HCT116 (cell line): ENCODE data around the gene IRGQ. TPM values are rescaled to one million over a fixed set of nuclear protein-coding genes. Genes with fewer than 3 reads are reported as not detected.

ENCODE experiments used
- ATAC-seq: fragments of 200-7000 bp; cut with Tn5 transposase; 2 replicates; pipeline ENCODE4 v1.9.1; 2020; ENCODE audit warnings: mild to moderate bottlenecking, moderate library complexity
- BruUV-seq: library from RNA; stranded (reverse); fragments of 400-500 nt; replicated peaks from 2 replicates; lab custom pipeline; 2021; lab: Mats Ljungman, UMichigan
- CTCF ChIA-PET: fragments of 300-600 bp; sonication (Branson Sonifier 250); formaldehyde crosslinking; loops from one replicate; lab custom pipeline; 2021; ENCODE audit warnings: antibody characterized with exemption; lab: Charles Lee
- POLR2A ChIA-PET: fragments of 300-600, 350-600 bp; sonication (Branson Sonifier 250); formaldehyde crosslinking; loops from one replicate; lab custom pipeline; 2021; ENCODE audit warnings: antibody characterized with exemption; lab: Charles Lee
- RAD21 ChIA-PET, 2 experiments: fragments of 300-600 bp; sonication (Branson Sonifier 250); formaldehyde crosslinking; loops; one replicate each; lab custom pipeline; 2023; ENCODE audit warnings: low total read pairs in 2 of 2; ENCODE audit not compliant: uncharacterized antibody in 2 of 2, unreplicated experiment in 2 of 2, low non-redundant PET in 1 of 2; lab: Charles Lee
- DNase-seq: peaks from one replicate; pipeline ENCODE4 v3.0.0-alpha.2; 2010; ENCODE audit warnings: low read depth, low spot score
- H2AFZ ChIP-seq: fragments of 200-600 bp; shearing (Covaris generic), sonication (generic); 2 replicates; pipeline ENCODE4 v1.6.1; 2017; ENCODE audit warnings: low read depth, mixed run types, mixed read lengths, antibody characterized with exemption, low read length; ENCODE audit not compliant: poor library complexity, severe bottlenecking
- H3K27ac ChIP-seq: 2 replicates; pipeline ENCODE4 v1.5.1; 2012; ENCODE audit warnings: low read depth, low read length
- H3K27me3 ChIP-seq: fragments of 200-600 bp; sonication (generic); 2 replicates; pipeline ENCODE4 v1.6.1; 2016; ENCODE audit warnings: mixed run types, low read length, mixed read lengths; ENCODE audit not compliant: insufficient read depth
- H3K36me3 ChIP-seq, 2 experiments: fragments of 200-500 bp in 1 of 2; fragments of 200-600 bp in 1 of 2; sonication (Bioruptor generic) in 1 of 2; sonication (generic) in 1 of 2; 2 replicates each; pipeline versions ENCODE4 v1.5.1 to v1.6.1; 2014 to 2016; ENCODE audit warnings: low read length in 2 of 2, inconsistent platforms in 1 of 2, mixed read lengths in 1 of 2, mixed run types in 1 of 2; ENCODE audit not compliant: insufficient read depth in 2 of 2, control insufficient read depth in 1 of 2
- H3K4me1 ChIP-seq, 2 experiments: fragments of 200-600 bp in 1 of 2; sonication (generic) in 1 of 2; 2 replicates each; pipeline versions ENCODE4 v1.5.1 to v1.6.1; 2012 to 2017; ENCODE audit warnings: low read length in 2 of 2, inconsistent platforms in 1 of 2, mild to moderate bottlenecking in 1 of 2, mixed read lengths in 1 of 2, mixed run types in 1 of 2, moderate library complexity in 1 of 2; ENCODE audit not compliant: insufficient read depth in 2 of 2, control insufficient read depth in 1 of 2
- H3K4me2 ChIP-seq: fragments of 200-600 bp; sonication (generic); 2 replicates; pipeline ENCODE4 v1.6.1; 2017; ENCODE audit warnings: mixed run types, low read length, mixed read lengths
- H3K4me3 ChIP-seq, 2 experiments: fragments of 200-600 bp in 1 of 2; sonication (generic) in 1 of 2; replicated peaks in 1 of 2; 2 replicates each; pipeline ENCODE4 v1.5.1; 2011 to 2016; ENCODE audit warnings: low read length in 2 of 2, control low read depth in 1 of 2, low read depth in 1 of 2, mild to moderate bottlenecking in 1 of 2, mixed read lengths in 1 of 2, mixed run types in 1 of 2
- H3K79me2 ChIP-seq: fragments of 200-600 bp; sonication (generic); 2 replicates; pipeline ENCODE4 v1.6.1; 2017; ENCODE audit warnings: mild to moderate bottlenecking, mixed run types, low read length, moderate library complexity, mixed read lengths; ENCODE audit not compliant: insufficient read depth
- H3K9ac ChIP-seq: fragments of 200-600 bp; sonication (generic); 2 replicates; pipeline ENCODE4 v1.6.1; 2016; ENCODE audit warnings: low read length, mixed read lengths
- H3K9me2 ChIP-seq: fragments of 200-600 bp; sonication (generic), shearing (Covaris generic); 2 replicates; pipeline ENCODE4 v1.6.1; 2017; ENCODE audit warnings: mixed run types, mild to moderate bottlenecking, moderate library complexity; ENCODE audit not compliant: insufficient read depth
- H3K9me3 ChIP-seq, 2 experiments: fragments of 200-500 bp in 1 of 2; fragments of 200-600 bp in 1 of 2; sonication (Bioruptor generic) in 1 of 2; sonication (generic) in 1 of 2; 2 replicates each; pipeline ENCODE4 v1.6.1; 2014 to 2017; ENCODE audit warnings: low read length in 2 of 2, mixed read lengths in 2 of 2, inconsistent platforms in 1 of 2, low read depth in 1 of 2, mild to moderate bottlenecking in 1 of 2, mixed run types in 1 of 2, moderate library complexity in 1 of 2; ENCODE audit not compliant: control insufficient read depth in 1 of 2, insufficient read depth in 1 of 2
- H4K20me1 ChIP-seq: fragments of 200-600 bp; sonication (generic), shearing (Covaris generic); 2 replicates; pipeline ENCODE4 v1.6.1; 2017; ENCODE audit warnings: mixed run types, mild to moderate bottlenecking, moderate library complexity; ENCODE audit not compliant: insufficient read depth
- ELF1 ChIP-seq: IDR thresholded peaks from 2 replicates; pipeline ENCODE4 v1.6.1; 2012; ENCODE audit warnings: low read depth, borderline replicate concordance
- FOSL1 ChIP-seq: IDR thresholded peaks from 2 replicates; pipeline ENCODE4 v1.6.1; 2012; ENCODE audit warnings: low read depth
- JUND ChIP-seq: IDR thresholded peaks from 2 replicates; pipeline ENCODE4 v1.6.1; 2012
- SP1 ChIP-seq: IDR thresholded peaks from 2 replicates; pipeline ENCODE4 v1.6.1; 2012; ENCODE audit warnings: low read depth
- YY1 ChIP-seq: IDR thresholded peaks from 2 replicates; pipeline ENCODE4 v1.6.1; 2011; ENCODE audit warnings: low read length, low read depth, moderate library complexity, mild to moderate bottlenecking; ENCODE audit not compliant: insufficient replicate concordance; ENCODE audit errors: extremely low read depth
- intact Hi-C: fragments of 100-400 bp; cut with micrococcal nuclease; formaldehyde crosslinking; loops from 2 replicates; pipeline ENCODE4 v1.10.0; 2022
- total RNA-seq: library from RNA; stranded (reverse); gene quantifications from one replicate; pipeline ENCODE4 v1.2.1, GENCODE V29; 2021; ENCODE audit not compliant: unreplicated experiment
- TF ChIP-seq, protein P1 (sequence below), 3 experiments: fragments of 200-600 bp in 1 of 3; sonication (generic) in 1 of 3; IDR thresholded peaks in 2 of 3; conservative IDR thresholded peaks in 1 of 3; 2 replicates each; pipeline ENCODE4 v1.5.1; 2012 to 2017; ENCODE audit warnings: low read depth in 2 of 3, low read length in 2 of 3, antibody characterized with exemption in 1 of 3, borderline replicate concordance in 1 of 3, control low read depth in 1 of 3, mild to moderate bottlenecking in 1 of 3, mixed read lengths in 1 of 3, mixed run types in 1 of 3, moderate library complexity in 1 of 3; ENCODE audit not compliant: insufficient read depth in 1 of 3
- TF ChIP-seq, protein P2 (sequence below): IDR thresholded peaks from 2 replicates; pipeline ENCODE4 v1.6.1; 2012; ENCODE audit warnings: low read depth

The IRGQ gene
- total RNA-seq, 1 experiment from 2014 or later: 14.6 TPM

DNA sequence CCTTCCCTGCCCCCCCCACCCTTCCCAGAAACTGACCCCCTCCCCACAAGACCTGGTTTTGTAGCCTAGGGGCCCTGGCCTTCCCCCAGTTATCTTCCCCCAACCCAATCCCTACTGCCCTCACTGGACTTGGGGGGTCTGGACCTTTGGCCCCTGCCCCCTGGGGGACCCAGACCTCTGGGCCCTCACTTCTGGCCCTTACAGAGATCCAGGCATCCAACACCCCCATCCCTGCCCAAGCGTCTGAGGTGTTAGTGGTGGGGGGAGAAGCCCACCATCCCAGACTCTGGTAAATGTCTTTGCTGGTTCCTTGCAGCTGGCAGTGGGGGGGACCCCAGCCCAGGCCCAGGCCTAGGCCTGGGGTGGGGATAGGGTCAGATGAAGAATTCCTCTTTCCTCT lies 27.0 kb upstream of the IRGQ start:
- Histone ChIP-seq H2AFZ (no peak overlapping the region), H3K9ac (no peak overlapping the region), H3K9me2 (no peaks in the 10 kb centered on the region), H3K4me3 (no peak overlapping the region), H3K4me2 (no peak overlapping the region), H3K79me2 (peaks cover 13% of the 10 kb centered on the region), H4K20me1 (no peaks in the 10 kb centered on the region), H3K9me3 (no peaks in the 10 kb centered on the region), H3K27me3 (no peaks in the 10 kb centered on the region), H3K27ac (no peak overlapping the region; the same call in 1 of the 2 replicates), H3K36me3 (no peaks in the 10 kb centered on the region), H3K4me1 (peaks cover 19 to 39% of the 10 kb centered on the region in 2 experiments)
- intact Hi-C loops: no loop called here
- ChIA-PET RAD21 (no interaction called here), POLR2A (interaction anchor here (1.2 kb wide), 1 partner anchor 27 kb away, joined by 4 read pairs; the partner anchor contains the start of genes IRGQ and ZNF576), CTCF (no interaction called here)
- TF ChIP-seq, protein P1, sequence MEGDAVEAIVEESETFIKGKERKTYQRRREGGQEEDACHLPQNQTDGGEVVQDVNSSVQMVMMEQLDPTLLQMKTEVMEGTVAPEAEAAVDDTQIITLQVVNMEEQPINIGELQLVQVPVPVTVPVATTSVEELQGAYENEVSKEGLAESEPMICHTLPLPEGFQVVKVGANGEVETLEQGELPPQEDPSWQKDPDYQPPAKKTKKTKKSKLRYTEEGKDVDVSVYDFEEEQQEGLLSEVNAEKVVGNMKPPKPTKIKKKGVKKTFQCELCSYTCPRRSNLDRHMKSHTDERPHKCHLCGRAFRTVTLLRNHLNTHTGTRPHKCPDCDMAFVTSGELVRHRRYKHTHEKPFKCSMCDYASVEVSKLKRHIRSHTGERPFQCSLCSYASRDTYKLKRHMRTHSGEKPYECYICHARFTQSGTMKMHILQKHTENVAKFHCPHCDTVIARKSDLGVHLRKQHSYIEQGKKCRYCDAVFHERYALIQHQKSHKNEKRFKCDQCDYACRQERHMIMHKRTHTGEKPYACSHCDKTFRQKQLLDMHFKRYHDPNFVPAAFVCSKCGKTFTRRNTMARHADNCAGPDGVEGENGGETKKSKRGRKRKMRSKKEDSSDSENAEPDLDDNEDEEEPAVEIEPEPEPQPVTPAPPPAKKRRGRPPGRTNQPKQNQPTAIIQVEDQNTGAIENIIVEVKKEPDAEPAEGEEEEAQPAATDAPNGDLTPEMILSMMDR (IDR thresholded peaks at IDR 0.05 in 2 of 3, conservative IDR thresholded peaks at IDR 0.05 in 1 of 3; ENCODE audit: borderline replicate concordance in 1 of 3, insufficient read depth in 1 of 3, low read depth in 2 of 3, low read length in 2 of 3): no peak
- TF ChIP-seq, protein P2, sequence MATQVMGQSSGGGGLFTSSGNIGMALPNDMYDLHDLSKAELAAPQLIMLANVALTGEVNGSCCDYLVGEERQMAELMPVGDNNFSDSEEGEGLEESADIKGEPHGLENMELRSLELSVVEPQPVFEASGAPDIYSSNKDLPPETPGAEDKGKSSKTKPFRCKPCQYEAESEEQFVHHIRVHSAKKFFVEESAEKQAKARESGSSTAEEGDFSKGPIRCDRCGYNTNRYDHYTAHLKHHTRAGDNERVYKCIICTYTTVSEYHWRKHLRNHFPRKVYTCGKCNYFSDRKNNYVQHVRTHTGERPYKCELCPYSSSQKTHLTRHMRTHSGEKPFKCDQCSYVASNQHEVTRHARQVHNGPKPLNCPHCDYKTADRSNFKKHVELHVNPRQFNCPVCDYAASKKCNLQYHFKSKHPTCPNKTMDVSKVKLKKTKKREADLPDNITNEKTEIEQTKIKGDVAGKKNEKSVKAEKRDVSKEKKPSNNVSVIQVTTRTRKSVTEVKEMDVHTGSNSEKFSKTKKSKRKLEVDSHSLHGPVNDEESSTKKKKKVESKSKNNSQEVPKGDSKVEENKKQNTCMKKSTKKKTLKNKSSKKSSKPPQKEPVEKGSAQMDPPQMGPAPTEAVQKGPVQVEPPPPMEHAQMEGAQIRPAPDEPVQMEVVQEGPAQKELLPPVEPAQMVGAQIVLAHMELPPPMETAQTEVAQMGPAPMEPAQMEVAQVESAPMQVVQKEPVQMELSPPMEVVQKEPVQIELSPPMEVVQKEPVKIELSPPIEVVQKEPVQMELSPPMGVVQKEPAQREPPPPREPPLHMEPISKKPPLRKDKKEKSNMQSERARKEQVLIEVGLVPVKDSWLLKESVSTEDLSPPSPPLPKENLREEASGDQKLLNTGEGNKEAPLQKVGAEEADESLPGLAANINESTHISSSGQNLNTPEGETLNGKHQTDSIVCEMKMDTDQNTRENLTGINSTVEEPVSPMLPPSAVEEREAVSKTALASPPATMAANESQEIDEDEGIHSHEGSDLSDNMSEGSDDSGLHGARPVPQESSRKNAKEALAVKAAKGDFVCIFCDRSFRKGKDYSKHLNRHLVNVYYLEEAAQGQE: no peak
- no peak for TF ChIP-seq FOSL1
- TF ChIP-seq YY1: no peak
- TF ChIP-seq ELF1: no peak
- no peak for TF ChIP-seq SP1
- no peak for TF ChIP-seq JUND
- ATAC-seq (no peak), DNase-seq (no peak)
- BruUV-seq: no TSS peak
